WTC11 (cell line): ENCODE measurements around the gene RBFOX1. TPM values are rescaled to one million over a fixed set of nuclear protein-coding genes. Genes with fewer than 3 reads are reported as not detected.

Experiments used
- AFF4 ChIP-seq: sonication (generic); formaldehyde crosslinking; IDR thresholded peaks from 2 replicates; pipeline ENCODE4 v1.8.1; 2023; ENCODE audit warnings: mild to moderate bottlenecking, missing genetic modification reagents, borderline replicate concordance
- ATF1 ChIP-seq: sonication (generic); formaldehyde crosslinking; IDR thresholded peaks from 2 replicates; pipeline ENCODE4 v1.8.1; 2023; ENCODE audit warnings: mild to moderate bottlenecking, moderate library complexity, missing genetic modification reagents
- E2F1 ChIP-seq: sonication (generic); formaldehyde crosslinking; IDR thresholded peaks from 2 replicates; pipeline ENCODE4 v1.8.0; 2022; ENCODE audit warnings: mild to moderate bottlenecking, missing genetic modification reagents
- IRF2 ChIP-seq: sonication (generic); formaldehyde crosslinking; IDR thresholded peaks from 2 replicates; pipeline ENCODE4 v1.8.0; 2022; ENCODE audit warnings: low read depth, missing genetic modification reagents, borderline replicate concordance
- KAT7 ChIP-seq: sonication (generic); formaldehyde crosslinking; IDR thresholded peaks from 2 replicates; pipeline ENCODE4 v1.8.1; 2023; ENCODE audit warnings: missing genetic modification reagents, mild to moderate bottlenecking, borderline replicate concordance
- NFATC4 ChIP-seq: fragments of 250-450 bp; sonication (Bioruptor Pico); IDR thresholded peaks from 2 replicates; pipeline ENCODE4 v1.9.0; 2021; ENCODE audit warnings: mild to moderate bottlenecking
- NR3C1 ChIP-seq: sonication (generic); formaldehyde crosslinking; conservative IDR thresholded peaks from 2 replicates; pipeline ENCODE4 v1.8.1; 2023; ENCODE audit warnings: low read depth, mild to moderate bottlenecking, missing genetic modification reagents
- OVOL2 ChIP-seq: fragments of 250-450 bp; sonication (Bioruptor Pico); IDR thresholded peaks from 2 replicates; pipeline ENCODE4 v1.9.0; 2021; ENCODE audit warnings: mild to moderate bottlenecking, borderline replicate concordance
- PRDM15 ChIP-seq: sonication (generic); formaldehyde crosslinking; IDR thresholded peaks from 2 replicates; pipeline ENCODE4 v1.8.0; 2022; ENCODE audit warnings: missing genetic modification reagents
- ZNF138 ChIP-seq: sonication (generic); formaldehyde crosslinking; conservative IDR thresholded peaks from 2 replicates; pipeline ENCODE4 v1.8.1; 2022; ENCODE audit warnings: mild to moderate bottlenecking, moderate library complexity, missing genetic modification reagents
- ZNF219 ChIP-seq: sonication (generic); formaldehyde crosslinking; IDR thresholded peaks from 2 replicates; pipeline ENCODE4 v1.8.0; 2023; ENCODE audit warnings: missing genetic modification reagents, mild to moderate bottlenecking, borderline replicate concordance
- ZNF263 ChIP-seq: sonication (generic); formaldehyde crosslinking; IDR thresholded peaks from 2 replicates; pipeline ENCODE4 v1.8.1; 2022; ENCODE audit warnings: low read depth, mild to moderate bottlenecking, moderate library complexity, missing genetic modification reagents
- ZNF281 ChIP-seq: sonication (generic); formaldehyde crosslinking; IDR thresholded peaks from 2 replicates; pipeline ENCODE4 v1.8.0; 2023; ENCODE audit warnings: mild to moderate bottlenecking, missing genetic modification reagents
- ZNF532 ChIP-seq: fragments of 250-450 bp; sonication (Bioruptor Pico); IDR thresholded peaks from 2 replicates; pipeline ENCODE4 v1.9.0; 2021; ENCODE audit warnings: mild to moderate bottlenecking, borderline replicate concordance
- total RNA-seq: library from RNA; stranded (reverse); gene quantifications from 3 replicates; pipeline ENCODE4 v1.2.3, GENCODE V29; 2021

RBFOX1 gene
- total RNA-seq, 1 experiment from 2014 or later = 1.1 TPM

GRCh38 chr16:7640334-7640733 is 307.7 kb downstream of the RBFOX1 start (continued):
- no peak for TF ChIP-seq ZNF532 (CRISPR knock-in tag)
- TF ChIP-seq KAT7 (CRISPR knock-in tag) = no peak
- TF ChIP-seq AFF4 (CRISPR knock-in tag) = no peak
- no peak for TF ChIP-seq NFATC4
- no peak for TF ChIP-seq E2F1
- TF ChIP-seq OVOL2 = no peak
- no peak for TF ChIP-seq ZNF219
- TF ChIP-seq ZNF281 (CRISPR knock-in tag) = no peak
- TF ChIP-seq ZNF263 = no peak
- no peak for TF ChIP-seq ATF1 (CRISPR knock-in tag)
- TF ChIP-seq PRDM15 (CRISPR knock-in tag) = no peak
- TF ChIP-seq IRF2 (CRISPR knock-in tag) = no peak
- no peak for TF ChIP-seq NR3C1 (CRISPR knock-in tag)
- TF ChIP-seq ZNF138 = no peak
- TF ChIP-seq, all 79 proteins: peak for 0
